RWPE2 (cell line): ENCODE data around the gene TYW1.
"Not testable (repeated sequence)": the region's sequence is repeated elsewhere in the genome, so short reads cannot be mapped to it uniquely, and the experiment has no call there.

ENCODE experiments used
- ATAC-seq: fragments of 200-7000 bp; cut with Tn5 transposase; 3 replicates; pipeline ENCODE4 v1.9.1; 2021; ENCODE audit warnings: low read depth
- DNase-seq: peaks from one replicate; pipeline ENCODE4 v3.0.0-alpha.2; 2020; ENCODE audit warnings: low spot score
- H3K27ac ChIP-seq: fragments of 450-650 bp; 2 replicates; pipeline ENCODE4 v1.5.1; 2017; ENCODE audit warnings: mild to moderate bottlenecking; ENCODE audit not compliant: poor library complexity, severe bottlenecking
- H3K27me3 ChIP-seq: fragments of 250-450 bp; sonication (Bioruptor Pico); 2 replicates; pipeline ENCODE4 v1.5.1; 2021; ENCODE audit warnings: mild to moderate bottlenecking, moderate library complexity; ENCODE audit not compliant: insufficient read depth, poor library complexity, severe bottlenecking
- H3K36me3 ChIP-seq: fragments of 250-450 bp; sonication (Bioruptor Pico); 2 replicates; pipeline ENCODE4 v1.5.1; 2020; ENCODE audit warnings: low read depth, mild to moderate bottlenecking, moderate library complexity
- H3K4me1 ChIP-seq: fragments of 250-450 bp; sonication (Bioruptor Pico); 2 replicates; pipeline ENCODE4 v1.5.1; 2021; ENCODE audit warnings: mild to moderate bottlenecking, moderate library complexity; ENCODE audit not compliant: insufficient read depth, poor library complexity, severe bottlenecking
- H3K4me3 ChIP-seq: fragments of 250-450 bp; sonication (Bioruptor Pico); 2 replicates; pipeline ENCODE4 v1.5.1; 2021; ENCODE audit warnings: mild to moderate bottlenecking, moderate library complexity; ENCODE audit not compliant: severe bottlenecking
- H3K9me3 ChIP-seq: fragments of 250-450 bp; sonication (Bioruptor Pico); 2 replicates; pipeline ENCODE4 v1.5.1; 2021; ENCODE audit warnings: mild to moderate bottlenecking, moderate library complexity; ENCODE audit not compliant: severe bottlenecking
- TF ChIP-seq, protein P1 (sequence below): fragments of 450-650 bp; IDR thresholded peaks from one replicate; pipeline ENCODE4 v1.5.1; 2017; ENCODE audit warnings: mild to moderate bottlenecking, moderate library complexity; ENCODE audit not compliant: poor library complexity, severe bottlenecking

TYW1 gene

GRCh38 chr7:67267914-67268313 is 271.3 kb downstream of the TYW1 start:
- Histone ChIP-seq H3K4me1 (no peaks in the 10 kb centered on the region), H3K9me3 (no peaks in the 10 kb centered on the region), H3K4me3 (no peak overlapping the region), H3K36me3 (no peaks in the 10 kb centered on the region), H3K27ac (no peak overlapping the region), H3K27me3 (no peaks in the 10 kb centered on the region)
- no peak for DNase-seq
- ATAC-seq: no peak
- TF ChIP-seq, protein P1, sequence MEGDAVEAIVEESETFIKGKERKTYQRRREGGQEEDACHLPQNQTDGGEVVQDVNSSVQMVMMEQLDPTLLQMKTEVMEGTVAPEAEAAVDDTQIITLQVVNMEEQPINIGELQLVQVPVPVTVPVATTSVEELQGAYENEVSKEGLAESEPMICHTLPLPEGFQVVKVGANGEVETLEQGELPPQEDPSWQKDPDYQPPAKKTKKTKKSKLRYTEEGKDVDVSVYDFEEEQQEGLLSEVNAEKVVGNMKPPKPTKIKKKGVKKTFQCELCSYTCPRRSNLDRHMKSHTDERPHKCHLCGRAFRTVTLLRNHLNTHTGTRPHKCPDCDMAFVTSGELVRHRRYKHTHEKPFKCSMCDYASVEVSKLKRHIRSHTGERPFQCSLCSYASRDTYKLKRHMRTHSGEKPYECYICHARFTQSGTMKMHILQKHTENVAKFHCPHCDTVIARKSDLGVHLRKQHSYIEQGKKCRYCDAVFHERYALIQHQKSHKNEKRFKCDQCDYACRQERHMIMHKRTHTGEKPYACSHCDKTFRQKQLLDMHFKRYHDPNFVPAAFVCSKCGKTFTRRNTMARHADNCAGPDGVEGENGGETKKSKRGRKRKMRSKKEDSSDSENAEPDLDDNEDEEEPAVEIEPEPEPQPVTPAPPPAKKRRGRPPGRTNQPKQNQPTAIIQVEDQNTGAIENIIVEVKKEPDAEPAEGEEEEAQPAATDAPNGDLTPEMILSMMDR: no peak

- H3K9me3 ChIP-seq, H3K4me1 ChIP-seq, H3K36me3 ChIP-seq, ATAC-seq, H3K4me3 ChIP-seq, H3K27me3 ChIP-seq, H3K27ac ChIP-seq, DNase-seq: not testable (repeated sequence)
Observed at GRCh38 chr7:67269916-67270315, 273.3 kb downstream of the TYW1 start.
